Mesendoderm (in vitro differentiated cells): ENCODE measurements around the gene FAM114A2. TPM values are rescaled to one million over a fixed set of nuclear protein-coding genes. Genes with fewer than 3 reads are reported as not detected.
A peak's percentile ranks its signal among the peaks of the same experiment; 100 is the strongest.

ENCODE experiments used
- DNase-seq: peaks from one replicate; pipeline ENCODE4 v3.0.0; 2013
- H2AK5ac ChIP-seq: 2 replicates; pipeline ENCODE4 v1.6.1; 2013; ENCODE audit warnings: low read length, inconsistent platforms
- H2BK120ac ChIP-seq: 2 replicates; pipeline ENCODE4 v1.6.1; 2013; ENCODE audit warnings: low read depth, mild to moderate bottlenecking, low read length, moderate library complexity, mixed read lengths
- H2BK15ac ChIP-seq: replicated peaks from 2 replicates; pipeline ENCODE4 v1.6.1; 2013; ENCODE audit warnings: low read depth, mild to moderate bottlenecking, moderate library complexity
- H2BK5ac ChIP-seq: 2 replicates; pipeline ENCODE4 v1.6.1; 2013; ENCODE audit warnings: low read length, inconsistent platforms
- H3K18ac ChIP-seq: 2 replicates; pipeline ENCODE4 v1.6.1; 2013; ENCODE audit warnings: mild to moderate bottlenecking, low read length, mixed read lengths
- H3K23ac ChIP-seq: one replicate; pipeline ENCODE4 v1.6.1; 2013; ENCODE audit warnings: low read length
- H3K27ac ChIP-seq: 2 replicates; pipeline ENCODE4 v1.5.1; 2013; ENCODE audit warnings: low read depth, mild to moderate bottlenecking, inconsistent platforms, low read length, moderate library complexity
- H3K27me3 ChIP-seq: 2 replicates; pipeline ENCODE4 v1.6.1; 2013; ENCODE audit warnings: low read length, control low read depth, mild to moderate bottlenecking, inconsistent platforms; ENCODE audit not compliant: insufficient read depth, poor library complexity
- H3K36me3 ChIP-seq: 2 replicates; pipeline ENCODE4 v1.6.1; 2013; ENCODE audit warnings: low read length, inconsistent platforms; ENCODE audit not compliant: control insufficient read depth, insufficient read depth
- H3K4ac ChIP-seq: one replicate; pipeline ENCODE4 v1.6.1; 2013; ENCODE audit warnings: low read depth, mild to moderate bottlenecking, low read length, moderate library complexity
- H3K4me1 ChIP-seq: 2 replicates; pipeline ENCODE4 v1.6.1; 2013; ENCODE audit warnings: low read depth, low read length, inconsistent platforms; ENCODE audit not compliant: control insufficient read depth
- H3K4me2 ChIP-seq: 2 replicates; pipeline ENCODE4 v1.6.1; 2013; ENCODE audit warnings: low read length
- H3K4me3 ChIP-seq: 2 replicates; pipeline ENCODE4 v1.5.1; 2013; ENCODE audit warnings: mild to moderate bottlenecking, low read length
- H3K56ac ChIP-seq: one replicate; pipeline ENCODE4 v1.6.1; 2013; ENCODE audit warnings: low read length
- H3K79me1 ChIP-seq: 2 replicates; pipeline ENCODE4 v1.6.1; 2013; ENCODE audit warnings: low read length, inconsistent platforms
- H3K79me2 ChIP-seq: 2 replicates; pipeline ENCODE4 v1.6.1; 2013; ENCODE audit warnings: mild to moderate bottlenecking, low read length; ENCODE audit not compliant: control insufficient read depth, insufficient read depth
- H3K9ac ChIP-seq: 2 replicates; pipeline ENCODE4 v1.6.1; 2013; ENCODE audit warnings: low read length, inconsistent platforms
- H4K5ac ChIP-seq: one replicate; pipeline ENCODE4 v1.6.1; 2013; ENCODE audit warnings: low read length
- H4K8ac ChIP-seq: one replicate; pipeline ENCODE4 v1.6.1; 2013; ENCODE audit warnings: low read depth, mild to moderate bottlenecking, control low read depth, low read length, moderate library complexity
- WGBS: extraction: QIAGEN DNeasy Blood & Tissue Kit; methylation state at CpG from one replicate; pipeline ENCODE4 v1.1.7; 2013; ENCODE audit warnings: low lambda C conversion rate, missing lambda C conversion rate; ENCODE audit not compliant: insufficient coverage; ENCODE audit errors: extremely low coverage; 5-methylcytosine and 5-hydroxymethylcytosine counted together
- polyA plus RNA-seq, 2 experiments: library from polyadenylated mRNA; stranded (reverse); fragments of 200-250 nt; gene quantifications; one replicate each; pipeline ENCODE4 v1.2.3, GENCODE V29; 2013

Gene FAM114A2
- polyA plus RNA-seq (2013, experiment 1 of 2): 6.7 TPM
- polyA plus RNA-seq (2013, experiment 2 of 2): 6.9 TPM

- Histone ChIP-seq H3K27me3 (no peaks in the 10 kb centered on the region), H4K8ac (no peak within 1 kb of the TSS), H3K36me3 (no peaks in the 10 kb centered on the region), H3K9ac (peak within 1 kb of the TSS; percentile 89), H3K18ac (no peak within 1 kb of the TSS), H3K27ac (no peak within 1 kb of the TSS), H3K56ac (peak within 1 kb of the TSS; percentile 92), H3K79me1 (peaks cover 5% of the 10 kb centered on the region), H4K5ac (no peak within 1 kb of the TSS), H3K4me1 (no peaks in the 10 kb centered on the region), H2BK120ac (no peak within 1 kb of the TSS), H3K23ac (no peak within 1 kb of the TSS), H3K4me3 (peak within 1 kb of the TSS; percentile 91), H2BK15ac (no peak within 1 kb of the TSS), H3K4ac (no peak within 1 kb of the TSS), H2AK5ac (peak within 1 kb of the TSS; percentile 62), H3K79me2 (peaks cover 3% of the 10 kb centered on the region), H3K4me2 (peak within 1 kb of the TSS; percentile 98), H2BK5ac (no peak within 1 kb of the TSS)
- WGBS: no CpG with 5 or more reads among the region's 51 CpGs
- peak; percentile 97 for DNase-seq
These were observed at the start of gene FAM114A2, which contains the start of gene MFAP3 for GRCh38 chr5:154038707-154039457. Gene FAM114A2, minus strand, starts transcription at chr5:154038910. Its CDS starts 3,957 bp downstream, at chr5:154034953. Gene MFAP3, plus strand, starts transcription at chr5:154038967. Its CDS starts 10,756 bp downstream, at chr5:154049723.

GRCh38 chr5:154087260-154087659 lies 48.5 kb upstream of the FAM114A2 start:
- Histone ChIP-seq H3K79me1 (no peaks in the 10 kb centered on the region), H2BK15ac (no peak overlapping the region), H3K4me3 (no peak overlapping the region), H3K36me3 (no peaks in the 10 kb centered on the region), H3K27ac (no peak overlapping the region), H3K9ac (no peak overlapping the region), H3K18ac (peak overlapping the region; percentile 77), H3K56ac (no peak overlapping the region), H3K4me2 (no peak overlapping the region), H4K5ac (no peak overlapping the region), H2BK120ac (no peak overlapping the region), H3K23ac (no peak overlapping the region), H3K4me1 (peaks cover 33% of the 10 kb centered on the region), H4K8ac (no peak overlapping the region), H3K27me3 (no peaks in the 10 kb centered on the region), H3K79me2 (no peaks in the 10 kb centered on the region), H2AK5ac (peak overlapping the region; percentile 51), H3K4ac (no peak overlapping the region), H2BK5ac (peak overlapping the region; percentile 12)
- no peak for DNase-seq
- no CpG with 5 or more reads among the region's 2 CpGs for WGBS

GRCh38 chr5:154086641-154087040 lies 47.9 kb upstream of the FAM114A2 start:
- no peak for DNase-seq
- H3K79me1 ChIP-seq: no peaks in the 10 kb centered on the region
- no peaks in the 10 kb centered on the region for H3K79me2 ChIP-seq
- no peaks in the 10 kb centered on the region for H3K27me3 ChIP-seq
- no peak overlapping the region for H3K23ac ChIP-seq
- H2BK15ac ChIP-seq: peak overlapping the region; percentile 60
- no peaks in the 10 kb centered on the region for H3K36me3 ChIP-seq
- no peak overlapping the region for H4K5ac ChIP-seq
- H3K18ac ChIP-seq: peak overlapping the region; percentile 77
- peaks cover 32% of the 10 kb centered on the region for H3K4me1 ChIP-seq
- H4K8ac ChIP-seq: no peak overlapping the region
- H2BK5ac ChIP-seq: peak overlapping the region; percentile 12
- no CpG with 5 or more reads among the region's 4 CpGs for WGBS
- no peak overlapping the region for H3K9ac ChIP-seq
- H2AK5ac ChIP-seq: no peak overlapping the region
- peak overlapping the region; percentile 0 for H3K27ac ChIP-seq
- H3K56ac ChIP-seq: no peak overlapping the region
- H3K4me3 ChIP-seq: no peak overlapping the region
- H2BK120ac ChIP-seq: no peak overlapping the region
- H3K4me2 ChIP-seq: no peak overlapping the region
- no peak overlapping the region for H3K4ac ChIP-seq

GRCh38 chr5:154086146-154086545 lies 47.4 kb upstream of the FAM114A2 start:
- peak overlapping the region; percentile 34 for H3K9ac ChIP-seq
- H4K5ac ChIP-seq: no peak overlapping the region
- no peak overlapping the region for H3K4me3 ChIP-seq
- no peak overlapping the region for H2BK120ac ChIP-seq
- no peaks in the 10 kb centered on the region for H3K36me3 ChIP-seq
- no peaks in the 10 kb centered on the region for H3K79me2 ChIP-seq
- H2BK15ac ChIP-seq: no peak overlapping the region
- no peak overlapping the region for H3K4ac ChIP-seq
- no peak overlapping the region for H3K4me2 ChIP-seq
- no peak overlapping the region for H2AK5ac ChIP-seq
- H3K27me3 ChIP-seq: no peaks in the 10 kb centered on the region
- no peak overlapping the region for H3K18ac ChIP-seq
- no peak overlapping the region for H4K8ac ChIP-seq
- peak; percentile 93 for DNase-seq
- no peaks in the 10 kb centered on the region for H3K79me1 ChIP-seq
- peak overlapping the region; percentile 77 for H3K56ac ChIP-seq
- H3K27ac ChIP-seq: peak overlapping the region; percentile 56
- WGBS: no CpG with 5 or more reads among the region's 3 CpGs
- no peak overlapping the region for H3K23ac ChIP-seq
- peak overlapping the region; percentile 90 for H2BK5ac ChIP-seq
- H3K4me1 ChIP-seq: peaks cover 29% of the 10 kb centered on the region

GRCh38 chr5:154084062-154084639 lies 45.4 kb upstream of the FAM114A2 start:
- Histone ChIP-seq H2AK5ac (peak overlapping the region; percentile 90), H3K4me1 (peaks cover 22% of the 10 kb centered on the region), H4K5ac (peak overlapping the region; percentile 14), H2BK120ac (no peak overlapping the region), H3K4ac (no peak overlapping the region), H3K23ac (peak overlapping the region; percentile 83), H3K79me2 (no peaks in the 10 kb centered on the region), H3K56ac (peak overlapping the region; percentile 39), H3K79me1 (no peaks in the 10 kb centered on the region), H3K18ac (no peak overlapping the region), H3K4me3 (no peak overlapping the region), H3K27ac (no peak overlapping the region), H4K8ac (no peak overlapping the region), H3K4me2 (no peak overlapping the region), H3K36me3 (no peaks in the 10 kb centered on the region), H2BK15ac (no peak overlapping the region), H2BK5ac (no peak overlapping the region), H3K9ac (no peak overlapping the region), H3K27me3 (no peaks in the 10 kb centered on the region)
- no CpG with 5 or more reads among the region's 5 CpGs for WGBS
- no peak for DNase-seq
